A673 (cell line): ENCODE data around the gene TROAP.

Source experiments
- EZH2 ChIP-seq: fragments of 200-600 bp; sonication (generic); IDR thresholded peaks from 2 replicates; pipeline ENCODE4 v1.6.1; 2017; ENCODE audit warnings: borderline replicate concordance, low read depth, mild to moderate bottlenecking, mixed read lengths, antibody characterized with exemption, low read length; ENCODE audit not compliant: poor library complexity, severe bottlenecking
- TF ChIP-seq, protein P1 (sequence below): fragments of 300-800, 200-600 bp; sonication (generic); conservative IDR thresholded peaks from 2 replicates; pipeline ENCODE4 v1.5.1; 2017; ENCODE audit warnings: low read depth, mild to moderate bottlenecking, antibody characterized with exemption, low read length, moderate library complexity, mixed read lengths

DNA sequence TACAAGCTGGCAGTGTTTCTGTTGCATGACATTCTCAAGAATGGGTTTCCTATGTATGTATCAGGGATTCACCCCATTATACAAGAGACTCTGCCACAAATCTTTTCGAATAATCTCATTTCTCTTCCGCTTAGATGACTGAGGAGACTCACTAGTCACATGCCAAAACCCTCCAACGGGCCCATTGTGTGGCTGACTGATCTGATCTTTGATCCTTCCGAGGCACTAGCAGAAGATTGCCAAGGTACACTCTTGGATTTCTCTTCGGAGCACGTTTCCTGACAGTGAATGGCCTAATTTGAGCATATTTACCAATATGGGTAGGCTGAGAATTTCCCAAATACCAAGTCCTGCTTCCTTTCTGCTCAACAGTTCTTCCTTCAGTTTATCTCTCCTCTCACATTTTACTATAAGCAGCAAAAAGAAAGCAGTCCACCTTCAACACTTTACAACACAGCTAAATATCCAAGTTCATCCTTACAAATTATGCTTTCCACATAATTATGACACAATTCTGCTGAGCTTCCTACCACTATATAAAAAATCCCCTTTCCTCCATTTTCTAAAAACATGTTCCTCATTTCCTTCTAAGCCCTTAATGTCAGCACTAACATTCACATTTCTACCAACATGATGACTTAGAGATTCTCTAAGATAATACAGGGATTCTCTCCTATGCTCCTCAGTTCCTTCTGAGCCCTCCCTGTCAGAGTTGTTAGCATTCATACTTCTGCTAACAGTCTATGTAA lies 17.1 kb upstream of the TROAP start:
- TF ChIP-seq EZH2, result no peak
- TF ChIP-seq, protein P1, sequence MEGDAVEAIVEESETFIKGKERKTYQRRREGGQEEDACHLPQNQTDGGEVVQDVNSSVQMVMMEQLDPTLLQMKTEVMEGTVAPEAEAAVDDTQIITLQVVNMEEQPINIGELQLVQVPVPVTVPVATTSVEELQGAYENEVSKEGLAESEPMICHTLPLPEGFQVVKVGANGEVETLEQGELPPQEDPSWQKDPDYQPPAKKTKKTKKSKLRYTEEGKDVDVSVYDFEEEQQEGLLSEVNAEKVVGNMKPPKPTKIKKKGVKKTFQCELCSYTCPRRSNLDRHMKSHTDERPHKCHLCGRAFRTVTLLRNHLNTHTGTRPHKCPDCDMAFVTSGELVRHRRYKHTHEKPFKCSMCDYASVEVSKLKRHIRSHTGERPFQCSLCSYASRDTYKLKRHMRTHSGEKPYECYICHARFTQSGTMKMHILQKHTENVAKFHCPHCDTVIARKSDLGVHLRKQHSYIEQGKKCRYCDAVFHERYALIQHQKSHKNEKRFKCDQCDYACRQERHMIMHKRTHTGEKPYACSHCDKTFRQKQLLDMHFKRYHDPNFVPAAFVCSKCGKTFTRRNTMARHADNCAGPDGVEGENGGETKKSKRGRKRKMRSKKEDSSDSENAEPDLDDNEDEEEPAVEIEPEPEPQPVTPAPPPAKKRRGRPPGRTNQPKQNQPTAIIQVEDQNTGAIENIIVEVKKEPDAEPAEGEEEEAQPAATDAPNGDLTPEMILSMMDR, result no peak
